GM10248 (cell line): ENCODE measurements around the gene MAN1A1.

Experiments
- CTCF ChIA-PET: fragments of 300-600 bp; sonication (Branson Sonifier 250); formaldehyde crosslinking; extraction: SDS; loops from one replicate; lab custom pipeline; 2021; ENCODE audit warnings: antibody characterized with exemption; lab: Yijun Ruan, JAX
- POLR2A ChIA-PET: fragments of 350-650 bp; sonication (Branson Sonifier 250); formaldehyde crosslinking; extraction: SDS; loops from one replicate; lab custom pipeline; 2020; ENCODE audit warnings: antibody characterized with exemption; lab: Yijun Ruan, JAX
- DNase-seq: peaks from one replicate; pipeline ENCODE4 v3.0.0; 2012; ENCODE audit errors: extremely low spot score
- CTCF ChIP-seq: IDR thresholded peaks from 2 replicates; pipeline ENCODE4 v1.5.1; 2012; ENCODE audit warnings: mild to moderate bottlenecking, low read depth; ENCODE audit errors: extremely low read depth, missing control alignments, control extremely low read depth

The MAN1A1 gene

GRCh38 chr6:119215309-119215708, 134.3 kb downstream of the MAN1A1 start:
- ChIA-PET CTCF (no interaction called here), POLR2A (no interaction called here)
- DNase-seq = no peak
- no peak for TF ChIP-seq CTCF

GRCh38 chr6:119210596-119210995, 139.0 kb downstream of the MAN1A1 start:
- POLR2A ChIA-PET = no interaction called here
- TF ChIP-seq CTCF = no peak
- CTCF ChIA-PET = interaction anchor here (1.6 to 3.4 kb wide), 3 partner anchors 8 to 20 kb away, joined by 3 to 8 read pairs (median 6); no protein-coding TSS in a partner anchor
- DNase-seq = no peak

GRCh38 chr6:119209452-119210205, 139.9 kb downstream of the MAN1A1 start:
- ChIA-PET POLR2A (no interaction called here), CTCF (interaction anchor here (0.9 to 3.4 kb wide), 6 partner anchors 9 to 61 kb away, joined by 3 to 8 read pairs (median 5); no protein-coding TSS in a partner anchor)
- DNase-seq = no peak
- no peak for TF ChIP-seq CTCF

GRCh38 chr6:119207971-119208725, 141.4 kb downstream of the MAN1A1 start:
- no peak for DNase-seq
- ChIA-PET POLR2A (no interaction called here), CTCF (interaction anchor here (1.4 to 3.4 kb wide), 4 partner anchors 8 to 40 kb away, joined by 3 to 8 read pairs (median 6); no protein-coding TSS in a partner anchor)
- TF ChIP-seq CTCF = no peak

- POLR2A ChIA-PET = no interaction called here
- no peak for TF ChIP-seq CTCF
- DNase-seq = no peak
- CTCF ChIA-PET = interaction anchor here (1.4 to 3.4 kb wide), 4 partner anchors 8 to 40 kb away, joined by 3 to 8 read pairs (median 4); no protein-coding TSS in a partner anchor
Observed at GRCh38 chr6:119207327-119207726, 142.2 kb downstream of the MAN1A1 start.

- ChIA-PET CTCF (interaction anchor here (1.4 to 1.5 kb wide), 2 partner anchors 10 to 35 kb away, joined by 3 read pairs; no protein-coding TSS in a partner anchor), POLR2A (no interaction called here)
- peak; percentile 20 for DNase-seq
- TF ChIP-seq CTCF = no peak
Observed at GRCh38 chr6:119205911-119206618, 143.5 kb downstream of the MAN1A1 start.
